PC-9 (cell line): Measurements from ENCODE around the gene SPPL3. TPM values are rescaled to one million over a fixed set of nuclear protein-coding genes. Genes with fewer than 3 reads are reported as not detected.
A peak's percentile ranks its signal among the peaks of the same experiment; 100 is the strongest.

Experiments
- BruUV-seq: library from RNA; stranded (reverse); fragments of 400-500 nt; replicated peaks from 2 replicates; lab custom pipeline; 2021; lab: Mats Ljungman, UMichigan
- CTCF ChIA-PET: fragments of 300-600 bp; sonication (Branson Sonifier 250); formaldehyde crosslinking; loops from one replicate; lab custom pipeline; 2022; ENCODE audit warnings: antibody characterized with exemption; lab: Charles Lee
- POLR2A ChIA-PET: fragments of 300-600 bp; sonication (Branson Sonifier 250); formaldehyde crosslinking; loops from one replicate; lab custom pipeline; 2022; ENCODE audit warnings: antibody characterized with exemption; ENCODE audit not compliant: unreplicated experiment; lab: Charles Lee
- DNase-seq, 2 experiments: peaks; one replicate each; pipeline versions ENCODE4 v3.0.0 to v3.0.0-alpha.2; 2015 to 2022; ENCODE audit warnings: mixed read lengths in 1 of 2
- H2AFZ ChIP-seq: fragments of 200-600 bp; sonication (generic); 2 replicates; pipeline ENCODE4 v1.8.1; 2017; ENCODE audit warnings: antibody characterized with exemption
- H3F3A ChIP-seq: fragments of 200-600 bp; sonication (generic); 2 replicates; pipeline ENCODE4 v1.8.1; 2017; ENCODE audit warnings: antibody characterized with exemption, mild to moderate bottlenecking, low read depth; ENCODE audit not compliant: insufficient read depth
- H3K27ac ChIP-seq: fragments of 200-600 bp; sonication (generic); 2 replicates; pipeline ENCODE4 v1.6.1; 2016; ENCODE audit warnings: mixed run types
- H3K27me3 ChIP-seq: fragments of 200-600 bp; sonication (generic); 2 replicates; pipeline ENCODE4 v1.6.1; 2016; ENCODE audit warnings: low read depth, mixed run types; ENCODE audit not compliant: insufficient read depth
- H3K36me3 ChIP-seq: fragments of 200-600 bp; sonication (generic); 2 replicates; pipeline ENCODE4 v1.6.1; 2016; ENCODE audit warnings: low read depth, mixed run types
- H3K4me1 ChIP-seq: fragments of 200-600 bp; sonication (generic); replicated peaks from 2 replicates; pipeline ENCODE4 v1.6.1; 2016; ENCODE audit warnings: mixed run types; ENCODE audit not compliant: insufficient read depth
- H3K4me2 ChIP-seq: fragments of 200-600 bp; sonication (generic); 2 replicates; pipeline ENCODE4 v1.6.1; 2017; ENCODE audit warnings: mixed run types
- H3K4me3 ChIP-seq: fragments of 200-600 bp; sonication (generic); 2 replicates; pipeline ENCODE4 v1.6.1; 2016; ENCODE audit warnings: mixed run types
- H3K79me2 ChIP-seq: fragments of 200-600 bp; sonication (generic); 2 replicates; pipeline ENCODE4 v1.6.1; 2017; ENCODE audit warnings: low read depth, mixed run types
- H3K9me2 ChIP-seq: fragments of 200-600 bp; sonication (generic); 2 replicates; pipeline ENCODE4 v1.8.1; 2017; ENCODE audit warnings: mild to moderate bottlenecking; ENCODE audit not compliant: insufficient read depth
- H3K9me3 ChIP-seq: fragments of 200-600 bp; sonication (generic); 2 replicates; pipeline ENCODE4 v1.8.1; 2016; ENCODE audit warnings: low read depth; ENCODE audit not compliant: insufficient read depth
- H4K20me1 ChIP-seq: fragments of 200-600 bp; sonication (generic); 2 replicates; pipeline ENCODE4 v1.8.1; 2017; ENCODE audit not compliant: insufficient read depth
- EZH2 ChIP-seq: fragments of 200-600 bp; sonication (generic); IDR thresholded peaks from 2 replicates; pipeline ENCODE4 v1.8.0; 2017; ENCODE audit warnings: antibody characterized with exemption, low read depth
- intact Hi-C: fragments of 100-400 bp; cut with micrococcal nuclease; formaldehyde crosslinking; loops from one replicate; pipeline ENCODE4 v1.10.0; 2022; ENCODE audit not compliant: unreplicated experiment
- total RNA-seq: library from RNA; stranded (reverse); gene quantifications from 2 replicates; pipeline ENCODE4 v1.2.3, GENCODE V29; 2021
- TF ChIP-seq, protein P1 (sequence below): fragments of 200-600 bp; sonication (generic); conservative IDR thresholded peaks from 2 replicates; pipeline ENCODE4 v1.6.1; 2017; ENCODE audit warnings: mixed run types, antibody characterized with exemption, mild to moderate bottlenecking, moderate library complexity

The SPPL3 gene
- total RNA-seq, 1 experiment from 2014 or later, result 44.7 TPM

DNA sequence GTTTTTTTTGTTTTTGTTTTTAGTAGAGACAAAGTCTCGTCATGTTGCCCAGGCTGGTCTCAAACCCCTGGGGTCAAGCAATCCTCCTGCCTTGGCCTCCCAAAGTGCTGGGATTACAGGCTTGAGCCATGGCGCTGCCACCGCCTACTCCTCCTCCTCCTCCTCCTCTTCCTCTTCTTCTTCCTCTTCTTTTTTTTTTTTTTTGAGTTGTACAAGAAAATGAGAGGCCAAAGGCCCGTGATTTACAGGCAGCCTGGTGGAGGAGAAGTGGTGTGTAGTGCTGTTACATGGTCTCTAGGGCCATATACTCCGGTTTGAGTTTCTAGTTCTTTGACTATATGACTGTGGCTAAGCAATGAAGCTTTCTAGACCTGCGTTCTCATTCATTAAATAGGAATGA, 29.6 kb upstream of the SPPL3 start:
- CTCF ChIA-PET, result no interaction called here
- H3F3A ChIP-seq, result peaks cover 3% of the 10 kb centered on the region; the same call in 1 of the 2 replicates
- BruUV-seq, result no TSS peak
- no peaks in the 10 kb centered on the region for H3K27me3 ChIP-seq
- H3K27ac ChIP-seq, result no peak overlapping the region
- no peaks in the 10 kb centered on the region for H3K36me3 ChIP-seq
- H3K9me2 ChIP-seq, result no peaks in the 10 kb centered on the region
- H3K9me3 ChIP-seq, result no peaks in the 10 kb centered on the region
- H3K4me3 ChIP-seq, result no peak overlapping the region
- H4K20me1 ChIP-seq, result no peaks in the 10 kb centered on the region
- POLR2A ChIA-PET, result no interaction called here
- no peaks in the 10 kb centered on the region for H3K79me2 ChIP-seq
- no peak for DNase-seq
- H2AFZ ChIP-seq, result no peak overlapping the region
- intact Hi-C loops, result no loop called here
- TF ChIP-seq, protein P1, sequence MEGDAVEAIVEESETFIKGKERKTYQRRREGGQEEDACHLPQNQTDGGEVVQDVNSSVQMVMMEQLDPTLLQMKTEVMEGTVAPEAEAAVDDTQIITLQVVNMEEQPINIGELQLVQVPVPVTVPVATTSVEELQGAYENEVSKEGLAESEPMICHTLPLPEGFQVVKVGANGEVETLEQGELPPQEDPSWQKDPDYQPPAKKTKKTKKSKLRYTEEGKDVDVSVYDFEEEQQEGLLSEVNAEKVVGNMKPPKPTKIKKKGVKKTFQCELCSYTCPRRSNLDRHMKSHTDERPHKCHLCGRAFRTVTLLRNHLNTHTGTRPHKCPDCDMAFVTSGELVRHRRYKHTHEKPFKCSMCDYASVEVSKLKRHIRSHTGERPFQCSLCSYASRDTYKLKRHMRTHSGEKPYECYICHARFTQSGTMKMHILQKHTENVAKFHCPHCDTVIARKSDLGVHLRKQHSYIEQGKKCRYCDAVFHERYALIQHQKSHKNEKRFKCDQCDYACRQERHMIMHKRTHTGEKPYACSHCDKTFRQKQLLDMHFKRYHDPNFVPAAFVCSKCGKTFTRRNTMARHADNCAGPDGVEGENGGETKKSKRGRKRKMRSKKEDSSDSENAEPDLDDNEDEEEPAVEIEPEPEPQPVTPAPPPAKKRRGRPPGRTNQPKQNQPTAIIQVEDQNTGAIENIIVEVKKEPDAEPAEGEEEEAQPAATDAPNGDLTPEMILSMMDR, result no peak
- TF ChIP-seq EZH2, result no peak
- H3K4me1 ChIP-seq, result peaks cover 11% of the 10 kb centered on the region
- no peak overlapping the region for H3K4me2 ChIP-seq

DNA sequence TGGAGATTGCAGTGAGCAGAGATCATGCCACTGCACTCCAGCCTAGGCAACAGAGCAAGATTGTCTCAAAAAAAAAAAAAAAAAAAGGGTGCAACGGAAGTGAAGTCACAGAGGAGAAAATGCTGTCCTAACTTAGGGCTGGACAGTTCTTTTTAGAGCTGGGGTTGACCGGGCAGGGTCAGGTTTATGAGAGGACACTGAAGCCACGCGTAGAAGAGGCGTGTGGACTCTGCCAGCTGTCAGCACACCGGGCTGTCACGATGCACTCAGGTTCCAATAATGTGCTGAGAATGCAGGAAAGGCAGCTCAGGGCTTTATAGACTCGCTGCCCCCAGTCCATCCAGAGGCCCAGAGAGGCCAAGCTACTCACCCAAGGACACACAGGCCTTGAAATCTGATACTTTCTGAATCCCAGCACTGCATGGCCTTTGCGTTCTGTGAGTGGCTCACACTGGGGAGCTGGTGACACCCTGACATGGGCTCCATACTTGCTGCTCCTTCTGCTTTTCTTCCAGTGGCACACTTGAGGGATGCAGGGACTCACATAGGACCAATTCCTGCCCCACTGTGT, 28.9 kb upstream of the SPPL3 start:
- intact Hi-C loops, result no loop called here
- Histone ChIP-seq H2AFZ (no peak overlapping the region), H3K27ac (no peak overlapping the region), H3F3A (peaks cover 4% of the 10 kb centered on the region; the same call in 1 of the 2 replicates), H3K4me1 (peaks cover 13% of the 10 kb centered on the region), H3K4me2 (no peak overlapping the region), H4K20me1 (no peaks in the 10 kb centered on the region), H3K9me2 (no peaks in the 10 kb centered on the region), H3K36me3 (no peaks in the 10 kb centered on the region), H3K4me3 (no peak overlapping the region), H3K27me3 (no peaks in the 10 kb centered on the region), H3K9me3 (no peaks in the 10 kb centered on the region), H3K79me2 (no peaks in the 10 kb centered on the region)
- TF ChIP-seq, protein P1, result no peak
- no peak for TF ChIP-seq EZH2
- no TSS peak for BruUV-seq
- POLR2A ChIA-PET, result no interaction called here
- no peak for DNase-seq
- CTCF ChIA-PET, result no interaction called here

DNA sequence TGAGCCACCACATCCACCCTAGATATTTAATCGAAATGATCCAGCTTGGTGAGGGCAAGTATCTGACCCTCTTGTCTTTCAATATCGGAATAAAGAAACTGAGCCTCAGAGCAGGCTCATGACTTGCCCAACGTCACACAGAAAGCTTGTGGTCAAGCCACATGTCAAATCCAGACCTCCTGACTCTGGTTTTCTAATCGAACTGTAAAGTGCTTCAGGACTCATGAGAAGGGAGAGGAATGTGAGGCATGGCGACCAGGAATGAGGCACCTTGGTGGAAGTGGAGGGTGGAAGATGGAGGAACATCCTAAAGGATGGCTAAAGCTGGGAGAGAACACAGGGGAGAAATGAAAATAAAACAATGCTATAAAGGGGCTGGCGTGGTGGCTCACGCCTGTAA, 27.9 kb upstream of the SPPL3 start:
- intact Hi-C loops, result no loop called here
- Histone ChIP-seq H3K4me3 (no peak overlapping the region), H3K4me1 (peaks cover 13% of the 10 kb centered on the region), H3K9me2 (no peaks in the 10 kb centered on the region), H3K36me3 (no peaks in the 10 kb centered on the region), H3K9me3 (no peaks in the 10 kb centered on the region), H2AFZ (0 out of 2 replicates have a peak overlapping the region, but pooled peaks have one; percentile 48), H3K27me3 (no peaks in the 10 kb centered on the region), H3K4me2 (no peak overlapping the region), H4K20me1 (no peaks in the 10 kb centered on the region), H3F3A (peaks cover 4% of the 10 kb centered on the region; the same call in 1 of the 2 replicates), H3K79me2 (no peaks in the 10 kb centered on the region), H3K27ac (no peak overlapping the region)
- ChIA-PET CTCF (no interaction called here), POLR2A (no interaction called here)
- no peak for TF ChIP-seq EZH2
- TF ChIP-seq, protein P1, result no peak
- DNase-seq, result no peak
- BruUV-seq, result no TSS peak
